ENCODE measurements around the gene JARID2.

DNA sequence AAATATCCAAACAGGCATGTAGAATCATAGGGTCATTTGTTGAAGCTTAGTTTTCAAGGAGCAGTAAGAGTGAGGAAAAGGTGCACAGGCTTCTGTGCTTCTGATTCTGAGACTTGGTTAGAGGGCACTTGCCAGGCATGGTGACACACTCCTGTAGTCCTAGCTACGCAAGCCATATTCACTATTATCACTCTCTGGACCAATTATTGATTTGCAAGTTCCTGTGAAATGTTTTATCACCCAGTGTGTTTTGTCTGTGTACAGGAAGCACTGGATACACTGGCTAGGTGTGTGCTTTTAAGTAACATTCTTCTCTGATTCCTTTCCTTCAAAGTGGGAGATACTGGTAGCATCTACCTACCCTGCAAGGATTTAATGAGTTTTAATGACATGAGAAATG is 76.3 kb downstream of the JARID2 start:
- TF ChIP-seq POLR2AphosphoS5 (IDR thresholded peaks at IDR 0.05) (no peak), CTCF (IDR thresholded peaks at IDR 0.05) (no peak)

Measured in sigmoid colon (tissue), 4 donors.